Measurements from ENCODE around the gene ABHD14A. TPM values are rescaled to one million over a fixed set of nuclear protein-coding genes. Genes with fewer than 3 reads are reported as not detected.

The ABHD14A gene
- total and polyA plus RNA-seq, 8 donors = 14.7 to 30.2 (median 22.3) TPM

- intact Hi-C loops (cut with DNase I) = no loop called here
- TF ChIP-seq CTCF (IDR thresholded peaks at IDR 0.05) = no peak
- no peaks in the 10 kb centered on the region for H3K27me3 ChIP-seq
- no peaks in the 10 kb centered on the region for H3K9me3 ChIP-seq
- H3K4me3 ChIP-seq = no peak overlapping the region
- H3K27ac ChIP-seq = no peak overlapping the region
- no peak for ATAC-seq
- H3K4me1 ChIP-seq = peaks cover 3 to 5% of the 10 kb centered on the region in 2 donors
- peaks cover 0 to 27% of the 10 kb centered on the region in 2 donors for H3K36me3 ChIP-seq
- peak in 1 of 4 donors; percentile 58 for DNase-seq
Observed at GRCh38 chr3:51948016-51948580, 26.8 kb upstream of the ABHD14A start.

DNA sequence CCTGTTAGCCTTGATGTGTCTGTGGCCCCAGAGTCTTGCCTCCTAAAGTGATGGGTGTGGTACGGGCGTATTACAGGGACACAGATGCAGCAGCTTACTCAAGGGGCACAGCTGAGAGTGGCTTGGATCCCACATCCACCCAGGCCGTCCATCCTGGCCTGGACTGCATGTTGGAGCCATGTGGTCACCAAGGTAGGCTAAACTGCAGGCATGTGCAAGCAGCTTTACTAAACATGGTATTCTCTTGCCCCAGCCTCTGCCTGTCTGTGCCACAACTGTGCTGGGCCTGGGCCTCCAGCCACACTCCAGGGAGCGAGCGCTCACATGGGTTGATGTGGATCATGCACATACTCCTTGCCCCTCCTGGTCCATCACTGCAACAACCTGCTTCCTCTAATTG is 25.7 kb upstream of the ABHD14A start:
- no peak overlapping the region for H3K27ac ChIP-seq
- H3K27me3 ChIP-seq = no peaks in the 10 kb centered on the region
- DNase-seq (peak in 1 of 4 donors; percentile 17), ATAC-seq (no peak)
- no peak for TF ChIP-seq CTCF (IDR thresholded peaks at IDR 0.05)
- H3K4me3 ChIP-seq = no peak overlapping the region
- H3K4me1 ChIP-seq = peaks cover 0 to 2% of the 10 kb centered on the region in 2 donors
- H3K36me3 ChIP-seq = peaks cover 0 to 27% of the 10 kb centered on the region in 2 donors
- no peaks in the 10 kb centered on the region for H3K9me3 ChIP-seq
- intact Hi-C loops (cut with DNase I) = no loop called here

- Histone ChIP-seq H3K4me3 (no peak overlapping the region), H3K27ac (no peak overlapping the region), H3K4me1 (peaks cover 0 to 15% of the 10 kb centered on the region in 2 donors), H3K9me3 (no peaks in the 10 kb centered on the region), H3K27me3 (peaks cover 0 to 13% of the 10 kb centered on the region in 2 donors), H3K36me3 (peaks cover 0 to 19% of the 10 kb centered on the region in 2 donors)
- ATAC-seq (no peak), DNase-seq (peak in 1 of 4 donors; percentile 1)
- no peak for TF ChIP-seq CTCF (IDR thresholded peaks at IDR 0.05)
- intact Hi-C loops (cut with DNase I) = no loop called here
Observed at GRCh38 chr3:51950899-51951298, 24.0 kb upstream of the ABHD14A start.

- peak in 1 of 4 donors; percentile 5 for DNase-seq
- no peak overlapping the region for H3K4me3 ChIP-seq
- ATAC-seq = no peak
- no peaks in the 10 kb centered on the region for H3K9me3 ChIP-seq
- no peak for TF ChIP-seq CTCF (IDR thresholded peaks at IDR 0.05)
- peaks cover 0 to 25% of the 10 kb centered on the region in 2 donors for H3K27me3 ChIP-seq
- peaks cover 6 to 25% of the 10 kb centered on the region in 2 donors for H3K4me1 ChIP-seq
- no peak overlapping the region for H3K27ac ChIP-seq
- H3K36me3 ChIP-seq = peaks cover 0 to 18% of the 10 kb centered on the region in 2 donors
- intact Hi-C loops (cut with DNase I) = no loop called here
Observed at GRCh38 chr3:51953445-51953844, 21.4 kb upstream of the ABHD14A start.

DNA sequence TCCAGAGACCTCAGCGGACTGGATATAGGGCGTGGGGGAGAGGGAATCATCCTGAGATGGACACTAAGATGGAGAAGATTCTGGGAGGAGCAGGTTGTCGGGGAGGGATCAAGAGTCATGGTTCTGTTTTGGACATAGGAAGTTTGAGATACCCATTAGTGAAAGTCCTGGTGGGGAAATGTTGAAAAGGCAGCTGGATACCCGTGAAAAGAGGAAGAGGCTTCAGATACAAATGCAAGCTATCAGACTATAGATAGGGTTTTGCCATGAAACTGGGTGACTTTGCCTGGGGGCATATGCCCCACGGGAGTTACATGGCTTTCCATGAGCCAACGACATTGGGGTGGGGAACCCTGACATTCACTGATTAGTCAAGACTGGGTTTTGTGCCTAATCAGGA is 20.8 kb upstream of the ABHD14A start:
- H3K4me1 ChIP-seq = peaks cover 6 to 25% of the 10 kb centered on the region in 2 donors
- H3K4me3 ChIP-seq = no peak overlapping the region
- no peak for ATAC-seq
- no peak overlapping the region for H3K27ac ChIP-seq
- H3K9me3 ChIP-seq = no peaks in the 10 kb centered on the region
- H3K36me3 ChIP-seq = peaks cover 0 to 18% of the 10 kb centered on the region in 2 donors
- no peak for TF ChIP-seq CTCF (IDR thresholded peaks at IDR 0.05)
- H3K27me3 ChIP-seq = peaks cover 0 to 25% of the 10 kb centered on the region in 2 donors
- no peak for DNase-seq
- intact Hi-C loops (cut with DNase I) = no loop called here
